ENCODE results near the gene PPM1H.

The PPM1H gene

DNA sequence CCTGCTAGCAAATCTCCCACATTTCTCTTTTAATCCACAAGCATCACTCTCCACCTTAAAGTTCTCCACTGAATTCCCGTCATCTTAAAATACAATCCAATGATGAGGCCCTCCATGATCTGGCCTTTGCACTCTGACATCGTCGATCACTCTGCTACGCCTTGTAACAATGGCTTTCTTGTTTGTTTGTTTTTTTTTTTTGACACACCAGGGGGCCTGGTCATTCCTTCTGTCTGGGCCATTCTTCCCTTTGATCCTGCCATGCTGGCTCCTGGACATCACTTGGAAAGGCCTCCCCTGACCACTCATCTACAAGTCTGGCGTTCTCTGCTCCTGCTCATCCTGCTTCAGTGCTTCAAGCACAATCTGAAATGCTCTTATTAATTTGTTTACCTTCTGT, 233.5 kb downstream of the PPM1H start:
- DNase-seq, result no peak

- no peak for DNase-seq
These were observed 234.7 kb downstream of the PPM1H start for GRCh38 chr12:62700091-62700880.

- DNase-seq, result no peak
These were observed 236.2 kb downstream of the PPM1H start for GRCh38 chr12:62698701-62699101.

GRCh38 chr12:62697893-62698292, 237.1 kb downstream of the PPM1H start:
- DNase-seq, result no peak

DNA sequence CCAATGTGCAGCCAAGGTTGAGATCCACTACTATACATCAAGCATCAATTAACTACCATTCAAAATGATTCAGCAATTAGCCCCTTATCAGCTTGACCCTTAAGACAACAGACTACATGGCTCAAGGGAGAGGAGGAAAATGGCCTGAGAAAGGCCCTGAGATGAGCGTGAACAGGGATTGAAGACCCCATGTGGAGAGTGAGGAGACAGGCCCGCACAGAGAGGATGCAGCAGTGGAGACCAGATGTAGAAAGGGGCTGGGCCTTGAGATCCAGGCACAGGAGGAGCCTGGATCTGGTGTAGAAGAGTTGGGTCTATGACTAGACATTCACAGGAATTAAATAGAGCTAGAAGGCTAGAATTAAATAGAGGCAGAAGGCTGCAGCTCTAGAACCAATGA, 239.3 kb downstream of the PPM1H start:
- DNase-seq, result no peak

DNA sequence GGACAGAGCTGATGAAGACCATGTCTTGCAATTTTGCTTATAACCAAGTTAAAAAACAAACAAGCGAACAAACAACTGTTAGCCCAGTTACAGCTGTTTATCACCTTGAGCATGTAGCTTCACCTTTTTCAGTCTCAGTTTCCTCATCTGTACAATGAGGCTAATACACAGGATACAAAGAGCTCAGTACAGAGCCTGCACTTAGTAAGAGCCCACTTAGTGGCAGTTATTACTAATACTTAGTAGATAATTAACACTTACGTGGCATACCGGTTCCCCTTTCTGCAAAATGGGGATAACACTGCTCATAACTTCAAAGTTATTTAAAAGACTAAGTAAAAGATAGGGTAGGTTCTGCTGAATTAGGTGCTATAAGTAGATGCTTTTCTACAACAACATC, 240.3 kb downstream of the PPM1H start:
- DNase-seq, result no peak

GRCh38 chr12:62694116-62694515, 240.8 kb downstream of the PPM1H start:
- DNase-seq, result no peak

DNA sequence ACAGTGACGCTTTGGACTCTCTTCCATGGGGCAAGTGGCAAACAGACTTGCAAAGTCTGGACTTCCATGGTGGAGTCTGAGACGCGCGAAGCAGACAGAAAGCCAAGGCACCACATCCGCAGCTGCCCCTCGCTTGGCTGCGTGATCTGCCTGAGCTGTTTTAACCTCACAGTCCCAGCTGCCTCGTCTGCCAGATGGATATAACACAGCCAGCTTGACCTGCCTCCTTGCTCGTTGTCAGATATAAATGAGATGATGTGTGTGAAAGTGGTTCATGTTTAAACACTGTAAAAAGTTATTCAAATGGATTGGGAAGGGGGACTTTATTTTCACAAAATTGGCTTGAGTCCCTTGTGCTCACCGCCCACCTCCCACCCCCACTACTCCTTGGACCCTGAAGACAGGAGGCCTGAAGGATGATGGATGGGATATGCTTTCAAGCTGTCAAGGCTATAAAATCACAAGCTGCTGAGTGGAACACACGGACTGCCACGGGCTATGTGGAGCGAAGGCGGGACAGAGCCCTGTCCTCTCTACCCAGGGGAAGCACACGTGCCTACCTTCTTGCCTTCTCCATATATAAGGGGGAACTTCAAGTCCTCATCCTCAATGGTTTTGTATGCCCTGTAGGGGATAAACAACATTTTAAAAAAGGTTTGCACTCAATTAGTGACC, 241.4 kb downstream of the PPM1H start:
- no peak for DNase-seq

DNA sequence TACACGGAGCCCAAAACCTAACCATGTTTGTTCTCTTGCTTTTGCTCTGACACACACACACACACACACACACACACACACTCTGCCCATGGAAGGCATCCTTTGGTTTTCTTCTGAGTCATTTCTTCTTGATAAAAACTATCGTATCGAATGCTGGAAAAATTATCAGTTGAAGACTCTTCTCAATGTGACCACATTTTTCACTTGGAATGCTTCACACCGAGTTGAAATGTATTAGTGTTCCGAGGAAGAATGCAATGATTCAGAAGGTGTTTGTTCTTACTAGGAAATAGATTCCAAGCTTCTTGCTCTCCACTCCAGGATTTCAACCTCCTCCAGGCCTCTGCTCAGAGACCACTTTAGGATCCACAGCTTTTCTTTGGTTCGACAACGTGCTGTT, 242.1 kb downstream of the PPM1H start:
- no peak for DNase-seq

GRCh38 chr12:62691309-62691708, 243.6 kb downstream of the PPM1H start:
- DNase-seq, result no peak

GRCh38 chr12:62689042-62689839, 245.7 kb downstream of the PPM1H start:
- DNase-seq, result no peak

GRCh38 chr12:62686938-62687337, 248.0 kb downstream of the PPM1H start:
- DNase-seq, result no peak

GRCh38 chr12:62684570-62685295, 250.2 kb downstream of the PPM1H start:
- DNase-seq, result no peak

GRCh38 chr12:62683776-62684569, 251.0 kb downstream of the PPM1H start:
- DNase-seq, result no peak

GRCh38 chr12:62681306-62681705, 253.6 kb downstream of the PPM1H start:
- no peak for DNase-seq

GRCh38 chr12:62679608-62680007, 255.3 kb downstream of the PPM1H start:
- DNase-seq, result no peak

DNA sequence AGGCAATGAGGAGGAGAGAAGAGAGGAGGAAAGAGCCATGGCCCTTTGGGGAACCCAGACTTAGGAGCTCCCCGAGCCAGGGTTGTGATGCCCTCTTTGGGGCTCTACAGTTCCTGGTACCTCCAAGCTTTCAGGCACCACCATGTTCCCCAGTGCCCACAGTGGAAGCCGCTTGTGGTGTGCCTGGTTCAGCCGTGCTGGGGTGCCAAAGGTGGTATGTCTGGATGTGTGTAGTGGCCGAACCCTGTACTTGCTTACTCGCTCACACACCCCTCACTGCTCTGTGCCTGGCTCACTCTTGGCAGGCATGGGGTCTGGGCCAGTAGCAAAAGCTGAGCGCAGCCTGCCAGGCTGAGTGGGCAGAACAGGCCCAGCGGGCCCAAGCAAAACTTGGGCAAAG, 257.6 kb downstream of the PPM1H start:
- DNase-seq, result no peak

- no peak for DNase-seq
These were observed 258.2 kb downstream of the PPM1H start for GRCh38 chr12:62676521-62677307.

- no peak for DNase-seq
These were observed 261.7 kb downstream of the PPM1H start for GRCh38 chr12:62673028-62673815.

GRCh38 chr12:62670986-62671720, 263.8 kb downstream of the PPM1H start:
- DNase-seq, result no peak
